Common myeloid progenitor, CD34-positive (primary cell): Measurements from ENCODE around the gene SEPTIN1.
A peak's percentile ranks its signal among the peaks of the same experiment; 100 is the strongest.

Experiments used
- CTCF ChIA-PET: fragments of 350-600 bp; sonication (Branson Sonifier 250); formaldehyde crosslinking; loops from one replicate; lab custom pipeline; 2021; ENCODE audit warnings: antibody characterized with exemption; lab: Charles Lee
- POLR2A ChIA-PET: fragments of 350-600 bp; sonication (Branson Sonifier 250); formaldehyde crosslinking; loops from one replicate; lab custom pipeline; 2021; ENCODE audit warnings: antibody characterized with exemption; lab: Charles Lee
- DNase-seq, 3 donors: peaks; one replicate each; pipeline versions ENCODE4 v3.0.0 to v3.0.0-alpha.2; 2013
- H3K27ac ChIP-seq, 2 experiments: 1 replicate in 1 of 2; 2 replicates in 1 of 2; pipeline ENCODE4 v1.7.0; 2013; ENCODE audit warnings: inconsistent platforms in 2 of 2, low read length in 2 of 2, mild to moderate bottlenecking in 2 of 2, low read depth in 1 of 2, moderate library complexity in 1 of 2; ENCODE audit not compliant: severe bottlenecking in 2 of 2, insufficient read depth in 1 of 2, poor library complexity in 1 of 2
- H3K27me3 ChIP-seq, 5 experiments: replicated peaks in 2 of 5; 1 replicate in 3 of 5; 2 replicates in 2 of 5; pipeline versions ENCODE4 v1.6.1 to v1.7.0; 2013; ENCODE audit warnings: low read length in 4 of 5, mild to moderate bottlenecking in 2 of 5, moderate library complexity in 2 of 5, inconsistent platforms in 1 of 5; ENCODE audit not compliant: insufficient read depth in 5 of 5, control insufficient read depth in 4 of 5
- H3K36me3 ChIP-seq, 4 experiments: 1 replicate in 2 of 4; 2 replicates in 2 of 4; pipeline versions ENCODE4 v1.6.1 to v1.7.0; 2013; ENCODE audit warnings: low read length in 3 of 4, control low read depth in 1 of 4, mild to moderate bottlenecking in 1 of 4; ENCODE audit not compliant: control insufficient read depth in 4 of 4, insufficient read depth in 4 of 4
- H3K4me1 ChIP-seq, 4 experiments: 1 replicate in 3 of 4; 2 replicates in 1 of 4; pipeline versions ENCODE4 v1.6.1 to v1.7.1; 2013; ENCODE audit warnings: low read length in 3 of 4, mild to moderate bottlenecking in 3 of 4, control low read depth in 1 of 4, inconsistent platforms in 1 of 4, moderate library complexity in 1 of 4; ENCODE audit not compliant: control insufficient read depth in 4 of 4, insufficient read depth in 4 of 4; ENCODE audit errors: control extremely low read depth in 1 of 4
- H3K4me3 ChIP-seq, 7 experiments: 1 replicate in 4 of 7; 2 replicates in 3 of 7; pipeline versions ENCODE4 v1.5.1 to v1.7.0; 2013; ENCODE audit warnings: mild to moderate bottlenecking in 7 of 7, low read length in 6 of 7, moderate library complexity in 6 of 7, inconsistent platforms in 2 of 7, low read depth in 2 of 7, control low read depth in 1 of 7; ENCODE audit not compliant: insufficient read depth in 4 of 7, control insufficient read depth in 1 of 7; ENCODE audit errors: extremely low read depth in 1 of 7
- H3K9me3 ChIP-seq, 5 experiments: 1 replicate in 4 of 5; 2 replicates in 1 of 5; pipeline versions ENCODE4 v1.6.1 to v1.7.1; 2013; ENCODE audit warnings: low read length in 4 of 5, mild to moderate bottlenecking in 2 of 5, inconsistent platforms in 1 of 5, low read depth in 1 of 5, moderate library complexity in 1 of 5; ENCODE audit not compliant: control insufficient read depth in 4 of 5, insufficient read depth in 2 of 5; ENCODE audit errors: control extremely low read depth in 1 of 5
- WGBS: methylation state at CpG from one replicate; pipeline ENCODE4 v1.1.5; 2013; ENCODE audit not compliant: insufficient coverage; 5-methylcytosine and 5-hydroxymethylcytosine counted together

Gene SEPTIN1

DNA sequence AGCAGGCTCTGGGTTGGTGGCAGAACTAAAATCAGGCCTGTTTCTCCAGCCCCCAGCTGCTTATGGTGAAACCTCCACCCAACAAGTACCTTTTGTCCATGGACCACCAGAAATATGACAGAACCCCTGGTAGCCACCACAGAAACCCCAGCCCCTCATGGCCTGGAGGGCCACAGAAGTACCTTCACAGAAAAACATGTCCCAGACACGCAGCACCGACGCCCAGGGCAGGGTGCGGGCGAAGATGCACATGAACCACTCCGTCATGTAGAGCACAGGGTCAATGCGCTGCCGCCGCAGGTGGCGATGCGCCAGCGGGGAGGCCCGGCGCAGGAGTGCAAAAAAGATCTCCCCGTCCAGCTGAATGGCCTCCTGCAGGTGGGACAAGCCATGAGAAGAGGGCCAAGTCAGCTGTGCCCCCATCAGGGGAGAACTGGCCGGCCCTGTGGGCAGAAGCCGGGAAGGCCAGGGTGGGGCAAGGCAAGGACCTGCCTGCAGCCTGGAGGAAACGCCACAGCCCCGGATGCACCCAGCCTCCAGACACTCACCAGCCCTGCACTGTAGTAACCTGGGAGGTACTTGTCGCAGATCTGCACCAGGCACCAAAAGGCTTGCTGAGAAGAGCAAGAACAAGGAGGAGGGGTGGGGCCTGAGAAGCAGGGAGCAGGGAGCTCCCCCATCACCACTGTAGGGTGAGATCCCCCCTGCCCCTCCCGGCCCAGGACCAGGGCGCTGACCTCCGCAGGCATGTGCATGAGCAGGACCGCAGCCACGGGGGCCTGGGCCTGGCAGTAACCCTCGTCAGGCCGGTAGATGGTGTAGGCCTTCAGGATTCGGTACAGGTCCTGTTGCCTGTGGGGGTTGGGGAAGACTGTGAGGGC lies 23.1 kb downstream of the SEPTIN1 start:
- Histone ChIP-seq H3K4me3 (no peak overlapping the region), H3K4me1 (peaks cover 0 to 24% (median 21%) of the 10 kb centered on the region in 4 experiments), H3K27ac (no peak overlapping the region), H3K36me3 (peaks cover 0 to 65% (median 35%) of the 10 kb centered on the region in 4 experiments), H3K9me3 (no peaks in the 10 kb centered on the region), H3K27me3 (no peaks in the 10 kb centered on the region)
- 98% methylated on average over 27 of the region's 28 CpGs for WGBS
- ChIA-PET CTCF (interaction anchor here (1.2 to 4.8 kb wide), 6 partner anchors 8 to 543 kb away, joined by 3 to 18 read pairs (median 6); partner anchors contain the start of gene PAGR1), POLR2A (no interaction called here)
- no peak for DNase-seq

- Histone ChIP-seq H3K4me3 (no peak overlapping the region), H3K27me3 (no peaks in the 10 kb centered on the region), H3K4me1 (peaks cover 0 to 27% (median 24%) of the 10 kb centered on the region in 4 experiments), H3K36me3 (peaks cover 0 to 64% (median 36%) of the 10 kb centered on the region in 4 experiments), H3K27ac (no peak overlapping the region), H3K9me3 (no peaks in the 10 kb centered on the region)
- DNase-seq, result no peak
- ChIA-PET CTCF (interaction anchor here (1.2 to 4.8 kb wide), 5 partner anchors 9 to 543 kb away, joined by 3 to 18 read pairs (median 4); partner anchors contain the start of gene PAGR1), POLR2A (no interaction called here)
- WGBS, result 100% methylated on average over 4 of the region's 9 CpGs
Observed at GRCh38 chr16:30358577-30358936, 23.8 kb downstream of the SEPTIN1 start.

DNA sequence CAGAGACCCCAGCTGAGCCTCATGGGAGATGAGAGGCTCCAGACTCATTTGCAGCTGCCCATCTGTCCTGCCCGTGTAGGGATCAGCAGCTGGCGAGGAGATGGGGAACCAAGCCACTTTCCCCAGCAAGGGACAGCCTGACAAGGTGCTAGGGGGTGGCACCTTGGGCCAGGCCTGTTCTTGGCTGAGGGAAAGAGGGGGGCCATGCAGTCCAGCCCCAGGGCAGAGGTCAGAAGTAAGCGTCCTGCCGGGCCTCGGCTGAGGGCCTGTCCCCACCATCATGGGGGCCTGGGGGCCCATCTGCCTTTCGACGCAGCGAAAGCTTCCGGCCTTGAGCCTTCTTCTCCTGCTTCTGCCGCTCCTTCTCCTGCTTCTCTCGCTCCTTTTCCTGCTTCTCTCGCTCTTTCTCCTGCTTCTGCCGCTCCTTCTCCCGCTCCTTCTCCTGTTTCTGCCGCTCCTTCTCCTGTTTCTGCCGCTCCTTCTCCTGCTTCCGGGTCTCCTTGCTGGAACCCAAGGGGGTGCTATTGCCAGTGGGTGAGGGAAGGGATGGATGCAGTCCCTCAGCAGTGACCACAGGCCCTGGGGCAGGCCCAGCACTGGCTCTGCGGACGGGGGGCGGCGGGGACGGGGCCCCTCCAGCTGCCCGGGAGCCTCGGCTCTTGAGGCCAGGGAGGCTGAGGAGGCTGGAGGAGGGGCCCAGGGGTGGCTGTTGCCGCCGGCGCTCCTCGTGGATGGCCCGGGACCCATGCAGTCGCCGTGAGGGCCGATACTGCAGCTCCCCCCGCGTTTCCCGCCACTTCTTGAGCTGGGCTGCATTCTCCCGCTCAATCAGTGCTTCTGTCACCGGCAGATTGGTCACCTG lies 24.4 kb downstream of the SEPTIN1 start:
- Histone ChIP-seq H3K36me3 (peaks cover 0 to 64% (median 35%) of the 10 kb centered on the region in 4 experiments), H3K4me1 (peaks cover 0 to 27% (median 24%) of the 10 kb centered on the region in 4 experiments), H3K9me3 (no peaks in the 10 kb centered on the region), H3K4me3 (no peak overlapping the region), H3K27ac (no peak overlapping the region), H3K27me3 (no peaks in the 10 kb centered on the region)
- CTCF ChIA-PET, result interaction anchor here (1.2 to 4.8 kb wide), 4 partner anchors 9 to 51 kb away, joined by 3 to 18 read pairs (median 6); no protein-coding TSS in a partner anchor
- DNase-seq, result no peak
- WGBS, result 96% methylated on average over 31 of the region's 37 CpGs
- POLR2A ChIA-PET, result no interaction called here

GRCh38 chr16:30357085-30357714 lies 25.2 kb downstream of the SEPTIN1 start:
- DNase-seq, result no peak
- peaks cover 0 to 66% (median 38%) of the 10 kb centered on the region in 4 experiments for H3K36me3 ChIP-seq
- 93% methylated on average over 3 of the region's 5 CpGs for WGBS
- H3K4me1 ChIP-seq, result peaks cover 0 to 27% (median 24%) of the 10 kb centered on the region in 4 experiments
- CTCF ChIA-PET, result interaction anchor here (1.0 to 1.4 kb wide), 5 partner anchors 8 to 73 kb away, joined by 3 to 4 read pairs (median 3); partner anchors contain the start of gene DCTPP1
- H3K4me3 ChIP-seq, result no peak overlapping the region
- H3K9me3 ChIP-seq, result no peaks in the 10 kb centered on the region
- POLR2A ChIA-PET, result interaction anchor here (0.7 kb wide), 1 partner anchor 771 kb away, joined by 3 read pairs; no protein-coding TSS in a partner anchor
- H3K27me3 ChIP-seq, result no peaks in the 10 kb centered on the region
- H3K27ac ChIP-seq, result no peak overlapping the region

DNA sequence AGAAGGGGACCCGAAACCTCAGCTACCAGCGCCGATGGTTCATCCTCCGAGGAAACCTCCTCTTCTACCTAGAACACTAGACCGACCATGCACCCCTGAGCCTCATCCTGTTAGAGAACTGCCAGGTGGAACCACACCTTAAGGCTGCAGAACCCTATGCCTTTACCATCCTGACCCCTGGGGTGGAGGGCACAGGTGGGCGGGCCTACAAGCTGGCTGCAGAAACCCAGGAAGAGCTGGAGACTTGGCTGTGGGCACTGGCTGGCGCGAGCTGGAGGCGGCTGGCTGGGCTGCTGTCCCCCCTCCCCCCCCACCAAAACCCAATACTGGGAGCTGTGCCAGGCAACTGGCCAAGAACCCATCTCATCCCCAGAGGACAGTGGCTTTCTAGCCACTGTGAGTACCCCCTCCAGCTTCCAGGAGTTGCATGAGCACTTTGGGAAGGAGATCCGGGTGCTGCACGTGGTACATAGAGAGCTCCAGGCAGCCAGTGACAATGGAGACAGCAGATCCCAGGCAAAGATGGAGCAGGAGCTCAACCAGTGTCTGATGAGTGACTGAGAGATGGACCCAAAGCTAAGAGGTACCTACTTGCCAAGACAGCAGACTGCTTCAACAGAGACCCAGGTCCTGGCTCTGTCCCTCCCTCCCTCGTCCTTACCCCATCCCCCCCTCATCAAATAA lies 25.8 kb downstream of the SEPTIN1 start:
- POLR2A ChIA-PET, result interaction anchor here (0.5 to 0.8 kb wide), 3 partner anchors 13 to 772 kb away, joined by 3 read pairs; no protein-coding TSS in a partner anchor
- Histone ChIP-seq H3K27me3 (no peaks in the 10 kb centered on the region), H3K27ac (peak overlapping the region; percentile 68 to 88), H3K36me3 (peaks cover under 1 to 72% (median 42%) of the 10 kb centered on the region in 4 experiments), H3K4me1 (peaks cover 0 to 27% (median 24%) of the 10 kb centered on the region in 4 experiments), H3K4me3 (peak overlapping the region in 5 of 7 experiments; percentile 85 to 96 (median 94)), H3K9me3 (no peaks in the 10 kb centered on the region)
- WGBS, result 86% methylated on average over 5 of the region's 12 CpGs
- CTCF ChIA-PET, result interaction anchor here (1.0 to 2.5 kb wide), 5 partner anchors 9 to 73 kb away, joined by 3 to 10 read pairs (median 4); partner anchors contain the start of gene DCTPP1
- no peak for DNase-seq

- Histone ChIP-seq H3K27ac (peak overlapping the region; percentile 68 to 88), H3K27me3 (no peaks in the 10 kb centered on the region), H3K4me1 (peaks cover 0 to 27% (median 24%) of the 10 kb centered on the region in 4 experiments), H3K4me3 (peak overlapping the region; percentile 85 to 96 (median 92)), H3K9me3 (no peaks in the 10 kb centered on the region), H3K36me3 (peaks cover 4 to 75% (median 45%) of the 10 kb centered on the region in 4 experiments)
- peak in 1 of 3 donors; percentile 33 for DNase-seq
- ChIA-PET POLR2A (interaction anchor here (0.5 to 0.8 kb wide), 2 partner anchors 13 to 153 kb away, joined by 3 read pairs; no protein-coding TSS in a partner anchor), CTCF (interaction anchor here (1.0 to 2.5 kb wide), 3 partner anchors 9 to 53 kb away, joined by 3 to 10 read pairs (median 4); no protein-coding TSS in a partner anchor)
- WGBS, result 51% methylated on average over 7 of the region's 7 CpGs
Observed at GRCh38 chr16:30355954-30356308, 26.4 kb downstream of the SEPTIN1 start.
